ENCODE measurements around the gene CYFIP2. TPM values are rescaled to one million over a fixed set of nuclear protein-coding genes. Genes with fewer than 3 reads are reported as not detected.
"Not testable (repeated sequence)": the region's sequence is repeated elsewhere in the genome, so short reads cannot be mapped to it uniquely, and the experiment has no call there.

Gene CYFIP2
- total RNA-seq, 1 donor from 2014 or later: 18.9 TPM

DNA sequence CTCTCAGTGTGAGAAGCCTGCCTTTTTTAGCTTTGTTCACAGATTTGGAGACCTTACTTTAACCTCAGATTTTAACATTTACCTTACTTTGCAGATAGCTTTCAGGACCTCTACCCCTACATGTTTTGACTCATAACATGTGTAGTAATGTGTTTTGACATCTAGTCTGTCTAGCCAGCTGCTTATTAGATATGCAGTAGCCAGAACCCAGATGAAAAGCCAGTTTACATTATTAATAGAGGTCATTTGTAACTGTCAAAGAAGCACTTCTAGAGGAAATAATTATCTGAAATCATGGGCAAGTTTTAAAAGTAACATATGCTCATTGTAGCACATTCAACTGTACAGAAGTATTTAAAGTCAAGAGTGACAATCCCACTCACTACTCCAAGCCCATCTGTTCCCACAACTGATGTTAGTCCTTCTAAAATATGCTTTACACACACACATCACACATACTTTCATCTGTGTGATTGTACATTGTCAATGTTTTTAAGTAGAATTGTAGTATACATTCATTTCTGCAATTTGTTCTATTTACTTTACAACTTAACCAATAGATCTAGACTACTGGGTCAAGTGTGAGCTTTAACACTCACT is 122.3 kb downstream of the CYFIP2 start:
- DNase-seq (ENCODE audit: low read depth, low spot score): no peak

DNA sequence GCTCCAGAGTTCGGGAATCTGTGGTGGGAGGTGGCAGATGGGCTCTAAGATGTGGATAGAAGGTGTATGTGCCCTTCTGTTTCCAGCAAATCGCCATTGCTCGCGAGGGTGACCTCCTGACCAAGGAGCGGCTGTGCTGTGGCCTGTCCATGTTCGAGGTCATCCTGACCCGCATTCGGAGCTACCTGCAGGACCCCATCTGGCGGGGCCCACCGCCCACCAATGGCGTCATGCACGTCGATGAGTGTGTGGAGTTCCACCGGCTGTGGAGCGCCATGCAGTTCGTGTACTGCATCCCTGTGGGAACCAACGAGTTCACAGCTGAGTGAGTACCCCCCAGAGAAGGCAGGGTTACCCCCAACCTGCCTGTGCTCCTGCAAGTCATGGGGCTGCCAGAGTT is 123.2 kb downstream of the CYFIP2 start:
- DNase-seq (ENCODE audit: low read depth, low spot score): no peak

DNA sequence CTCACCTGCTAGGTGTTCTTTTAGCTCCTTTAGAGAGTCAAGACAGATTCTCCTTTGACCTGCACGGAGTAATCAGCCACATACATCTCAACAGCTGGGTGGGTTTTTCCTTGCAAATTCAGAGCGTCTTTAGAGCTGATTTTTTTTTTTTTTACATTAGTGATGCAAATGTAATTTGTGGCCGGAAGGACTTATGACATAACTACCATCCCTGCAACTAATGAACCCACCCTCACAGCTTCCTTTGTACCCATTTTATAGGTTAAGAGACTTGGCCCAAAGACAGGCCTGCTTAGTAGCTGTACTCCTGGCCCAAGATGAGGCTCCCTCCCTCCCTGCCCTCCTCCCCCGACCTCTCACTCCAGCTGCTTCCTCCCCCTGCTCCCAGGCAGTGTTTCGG is 124.2 kb downstream of the CYFIP2 start:
- DNase-seq (ENCODE audit: low read depth, low spot score): no peak

DNA sequence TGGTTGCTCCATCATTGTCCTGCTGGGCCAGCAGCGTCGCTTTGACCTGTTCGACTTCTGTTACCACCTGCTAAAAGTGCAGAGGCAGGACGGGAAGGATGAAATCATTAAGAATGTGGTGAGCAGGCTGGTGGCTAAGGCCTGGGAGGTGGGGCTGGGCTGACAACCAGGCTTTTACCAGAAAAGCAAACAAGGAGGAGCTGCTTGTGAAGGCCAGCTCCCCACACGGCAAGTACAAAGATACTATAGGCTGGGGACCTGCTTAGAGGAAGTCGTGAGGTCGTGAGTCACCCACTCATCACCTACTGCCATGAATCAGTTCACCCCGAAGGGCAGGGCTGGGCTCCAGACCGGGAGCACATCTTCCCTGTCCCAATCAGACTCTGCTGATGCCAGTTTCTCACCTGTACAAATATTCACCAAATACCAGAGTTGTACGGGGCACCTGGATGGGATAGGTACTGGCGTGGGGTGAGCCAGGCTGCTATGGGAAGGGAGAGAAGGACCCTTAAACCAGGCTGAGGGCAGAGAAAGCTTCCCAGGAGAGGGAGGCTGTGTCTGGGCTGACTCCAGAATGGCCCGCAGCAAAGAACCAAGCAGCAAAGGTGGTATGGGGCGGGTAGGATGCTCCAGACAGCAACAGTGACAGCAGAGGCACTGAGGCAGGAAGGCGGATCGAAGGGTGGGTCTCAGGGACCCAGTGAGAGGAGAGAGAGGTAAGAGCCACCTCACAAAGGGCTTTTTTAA is 124.8 kb downstream of the CYFIP2 start:
- no peak for DNase-seq (ENCODE audit: low read depth, low spot score)

DNA sequence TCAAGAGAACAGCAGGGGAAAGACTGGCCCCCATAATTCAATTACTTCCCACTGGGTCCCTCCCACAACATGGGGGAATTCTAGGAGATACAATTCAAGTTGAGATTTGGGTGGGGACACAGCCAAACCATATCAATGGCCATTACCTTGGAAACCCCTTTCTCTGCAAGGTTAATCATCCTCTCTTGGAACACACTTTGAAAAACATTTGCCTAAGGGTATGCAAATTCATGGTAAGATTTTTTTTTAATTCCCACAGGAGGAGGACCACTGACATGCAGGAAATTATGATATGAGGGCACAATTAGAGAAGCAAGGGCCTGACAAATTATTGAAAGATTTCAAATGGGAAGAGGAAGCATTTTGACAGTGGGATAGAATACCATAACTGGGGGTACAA is 132.4 kb downstream of the CYFIP2 start:
- no peak for DNase-seq (ENCODE audit: low read depth, low spot score)

DNA sequence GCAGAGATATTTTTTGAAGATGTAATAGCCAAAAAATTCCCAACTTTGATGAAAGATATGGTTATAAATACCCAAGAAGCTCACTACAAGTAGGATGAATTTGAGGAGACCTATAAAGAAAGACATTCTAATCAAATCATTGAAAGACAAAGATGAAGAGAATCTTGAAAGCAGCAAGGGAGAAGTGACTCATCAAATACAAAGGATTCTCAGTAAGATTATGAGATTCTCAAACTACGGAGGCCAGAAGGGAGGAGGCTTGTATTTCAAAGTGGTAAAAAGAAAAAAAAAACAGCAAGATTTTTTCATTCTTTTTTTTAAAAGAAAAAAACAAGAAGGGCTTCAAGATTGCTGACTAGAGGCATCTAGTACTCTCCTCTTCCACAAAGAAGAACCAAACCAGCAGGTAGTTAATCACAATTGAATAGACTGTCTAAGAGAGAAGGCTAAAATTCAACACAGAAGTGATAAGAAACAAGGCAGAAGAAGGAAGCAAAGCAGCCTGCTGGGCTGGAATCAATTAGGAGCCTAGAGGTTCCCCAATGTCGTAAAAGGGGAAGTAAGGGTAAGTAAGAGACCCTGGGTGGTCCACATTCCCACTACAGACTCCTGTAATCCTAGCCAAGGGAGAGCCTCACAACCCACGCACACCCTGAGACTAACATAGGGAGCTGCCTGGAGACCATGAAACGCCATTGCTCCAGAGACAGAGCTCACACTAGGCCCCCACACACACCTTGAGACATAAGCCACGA is 135.0 kb downstream of the CYFIP2 start:
- DNase-seq (ENCODE audit: low read depth, low spot score): no peak

DNA sequence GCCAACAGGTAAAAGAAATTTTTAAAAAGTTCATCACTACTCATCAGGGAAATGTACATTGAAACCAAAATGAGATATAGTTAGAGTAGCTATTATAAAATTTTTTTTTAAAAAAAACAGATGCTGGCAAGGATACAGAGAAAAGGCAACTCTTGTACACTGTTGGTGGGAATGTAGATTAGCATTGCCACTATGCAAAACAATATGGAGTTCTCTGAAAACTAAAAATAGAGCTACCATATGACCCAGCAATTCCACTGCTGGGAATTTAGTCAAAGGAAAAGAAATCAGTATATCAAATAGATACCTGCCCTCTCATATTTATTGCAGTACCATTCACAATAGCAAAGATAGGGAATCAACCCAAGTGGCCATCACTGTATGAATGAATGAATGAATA is 149.9 kb downstream of the CYFIP2 start:
- DNase-seq (ENCODE audit: low read depth, low spot score): no peak

DNA sequence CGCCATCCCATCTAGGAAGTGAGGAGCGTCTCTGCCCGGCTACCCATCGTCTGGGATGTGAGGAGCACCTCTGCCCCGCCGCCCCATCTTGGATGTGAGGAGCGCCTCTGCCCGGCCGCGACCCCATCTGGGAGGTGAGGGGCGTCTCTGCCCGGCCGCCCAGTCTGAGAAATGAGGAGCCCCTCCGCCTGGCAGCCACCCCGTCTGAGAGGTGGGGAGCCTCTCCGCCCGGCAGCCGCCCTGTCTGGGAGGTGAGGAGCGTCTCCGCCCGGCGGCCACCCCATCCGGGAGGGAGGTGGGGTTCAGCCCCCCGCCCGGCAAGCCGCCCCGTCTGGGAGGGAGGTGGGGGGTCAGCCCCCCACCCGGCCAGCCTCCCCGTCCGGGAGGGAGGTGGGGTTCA is 153.6 kb downstream of the CYFIP2 start:
- not testable (repeated sequence) for DNase-seq (ENCODE audit: low read depth, low spot score)

DNA sequence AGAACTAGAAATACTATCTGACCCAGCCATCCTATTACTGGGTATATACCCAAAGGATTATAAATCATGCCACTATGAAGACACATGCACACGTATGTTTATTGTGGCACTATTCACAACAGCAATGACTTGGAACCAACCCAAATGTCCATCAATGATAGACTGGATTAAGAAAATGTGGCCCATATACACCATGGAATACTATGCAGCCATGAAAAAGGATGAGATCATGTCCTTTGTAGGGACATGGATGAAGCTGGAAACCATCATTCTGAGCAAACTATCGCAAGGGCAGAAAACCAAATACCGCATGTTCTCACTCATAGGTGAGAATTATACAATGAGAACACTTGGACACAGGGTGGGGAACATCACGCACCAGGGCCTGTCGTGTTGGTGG is 164.0 kb downstream of the CYFIP2 start:
- DNase-seq (ENCODE audit: low read depth, low spot score): not testable (repeated sequence)

DNA sequence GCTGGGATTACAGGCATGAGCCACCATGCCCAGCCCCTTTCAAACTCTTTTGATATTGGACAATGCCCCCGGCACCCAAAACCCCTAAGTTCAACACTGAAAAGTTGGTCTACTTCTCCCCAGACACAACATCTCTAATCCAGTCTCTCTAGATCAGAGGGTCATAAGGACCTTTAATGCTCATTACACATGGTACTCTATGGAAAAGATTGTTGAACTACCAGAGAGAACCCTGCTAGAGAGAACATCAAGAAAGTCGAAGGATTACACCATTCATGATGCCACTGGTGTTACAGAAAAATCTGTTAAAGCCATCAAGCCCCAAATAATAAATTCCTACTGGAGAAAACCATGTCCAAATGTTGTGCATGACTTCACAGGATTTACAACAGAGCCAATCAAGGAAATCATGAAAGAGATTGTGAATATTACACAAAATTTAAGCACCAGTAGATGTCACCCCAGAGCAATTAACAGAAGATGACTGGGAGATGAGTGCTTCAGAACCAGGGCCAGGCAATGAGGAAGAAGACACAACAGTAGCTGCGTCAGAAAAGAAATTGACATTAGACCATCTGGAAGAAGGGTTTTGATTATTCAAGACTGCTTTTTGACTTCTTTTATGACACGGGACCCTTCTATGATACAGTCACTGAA is 165.7 kb downstream of the CYFIP2 start:
- peak; percentile 8 for DNase-seq (ENCODE audit: low read depth, low spot score)

DNA sequence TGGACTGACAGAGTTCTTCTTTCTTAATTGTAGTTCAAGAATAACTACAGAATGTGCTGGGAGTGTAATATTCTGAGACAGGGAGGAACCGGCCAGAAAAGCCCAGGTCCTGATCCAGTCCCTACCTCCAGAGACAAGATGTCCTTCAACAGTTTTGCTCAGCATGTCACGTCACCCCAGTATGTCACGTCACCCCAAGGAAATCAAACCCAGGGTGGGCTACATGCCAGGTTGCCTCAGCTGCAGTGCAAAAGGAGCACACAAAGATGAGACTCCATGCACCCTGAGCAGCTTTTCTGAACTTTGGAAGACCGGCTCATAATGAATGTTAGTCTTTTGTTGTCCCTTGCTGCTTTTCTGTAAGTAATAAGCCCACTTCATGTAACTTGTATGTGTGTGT is 168.2 kb downstream of the CYFIP2 start:
- DNase-seq (ENCODE audit: low read depth, low spot score): no peak

DNA sequence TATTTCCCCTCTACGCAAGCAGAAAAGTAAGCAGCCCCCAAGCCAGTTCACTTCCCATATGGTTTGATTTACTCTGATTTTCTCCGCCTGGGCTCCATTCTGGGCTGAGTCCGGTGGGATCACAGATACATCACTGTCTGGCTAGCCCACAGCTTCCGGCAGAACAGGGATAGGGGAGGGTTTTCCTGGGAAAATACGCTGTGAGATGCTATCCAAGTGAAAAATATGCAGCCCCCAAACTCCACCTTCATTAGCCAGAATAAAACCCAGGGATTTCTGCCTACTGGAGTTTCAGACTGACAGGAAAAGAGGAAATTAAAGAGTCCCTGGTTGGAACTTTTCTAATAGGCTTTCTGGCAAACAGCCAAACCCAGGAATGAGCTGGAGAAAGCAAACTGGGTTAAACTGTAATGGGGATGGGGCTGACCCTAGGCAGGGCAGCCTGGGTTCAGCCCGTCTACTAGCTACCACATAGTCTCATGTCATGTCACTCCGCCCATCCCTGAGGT is 177.2 kb downstream of the CYFIP2 start:
- no peak for DNase-seq (ENCODE audit: low read depth, low spot score)

DNA sequence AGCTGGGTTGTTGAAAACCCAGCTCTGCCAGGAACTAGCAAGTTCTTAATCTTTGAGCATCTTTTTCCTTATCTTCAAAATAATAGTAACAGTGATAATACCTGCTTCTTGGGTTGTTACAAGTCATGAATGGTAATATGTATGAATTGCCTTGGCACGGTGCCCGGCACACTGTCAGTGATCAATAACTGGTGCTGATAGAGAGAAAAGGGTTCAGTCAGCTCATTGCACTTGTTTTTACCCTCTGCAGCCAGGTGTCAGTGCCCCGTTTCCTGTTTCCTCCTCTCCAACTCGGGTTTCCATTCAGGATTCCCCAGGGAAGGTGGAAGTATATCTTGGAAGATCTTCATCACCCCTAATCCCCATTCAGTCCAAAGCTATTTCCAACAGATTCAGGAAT is 178.3 kb downstream of the CYFIP2 start:
- no peak for DNase-seq (ENCODE audit: low read depth, low spot score)

Other genes with a start within 250 kb of the CYFIP2 start
- not detected in 2 replicates for gene HAVCR1, start 207.0 kb upstream of the CYFIP2 start, total RNA-seq
- gene HAVCR2, start 157.1 kb upstream of the CYFIP2 start, total RNA-seq: 0.07 TPM in 1 of 2 replicates, not detected in the other
- gene MED7, start 123.3 kb upstream of the CYFIP2 start, total RNA-seq: 6.4 and 8.4 TPM in 2 replicates
- gene GARIN3, start 99.9 kb upstream of the CYFIP2 start, total RNA-seq: not detected in 2 replicates
- gene ITK, start 85.3 kb upstream of the CYFIP2 start, total RNA-seq: not detected in 2 replicates
- gene NIPAL4, start 194.1 kb downstream of the CYFIP2 start, total RNA-seq: not detected in 2 replicates

All from pulmonary artery endothelial cell (primary cell).